ENCODE data around the gene ATAD1.
"Not testable (repeated sequence)": the region's sequence is repeated elsewhere in the genome, so short reads cannot be mapped to it uniquely, and the experiment has no call there.

ATAD1 gene, protein sequence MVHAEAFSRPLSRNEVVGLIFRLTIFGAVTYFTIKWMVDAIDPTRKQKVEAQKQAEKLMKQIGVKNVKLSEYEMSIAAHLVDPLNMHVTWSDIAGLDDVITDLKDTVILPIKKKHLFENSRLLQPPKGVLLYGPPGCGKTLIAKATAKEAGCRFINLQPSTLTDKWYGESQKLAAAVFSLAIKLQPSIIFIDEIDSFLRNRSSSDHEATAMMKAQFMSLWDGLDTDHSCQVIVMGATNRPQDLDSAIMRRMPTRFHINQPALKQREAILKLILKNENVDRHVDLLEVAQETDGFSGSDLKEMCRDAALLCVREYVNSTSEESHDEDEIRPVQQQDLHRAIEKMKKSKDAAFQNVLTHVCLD

DNA sequence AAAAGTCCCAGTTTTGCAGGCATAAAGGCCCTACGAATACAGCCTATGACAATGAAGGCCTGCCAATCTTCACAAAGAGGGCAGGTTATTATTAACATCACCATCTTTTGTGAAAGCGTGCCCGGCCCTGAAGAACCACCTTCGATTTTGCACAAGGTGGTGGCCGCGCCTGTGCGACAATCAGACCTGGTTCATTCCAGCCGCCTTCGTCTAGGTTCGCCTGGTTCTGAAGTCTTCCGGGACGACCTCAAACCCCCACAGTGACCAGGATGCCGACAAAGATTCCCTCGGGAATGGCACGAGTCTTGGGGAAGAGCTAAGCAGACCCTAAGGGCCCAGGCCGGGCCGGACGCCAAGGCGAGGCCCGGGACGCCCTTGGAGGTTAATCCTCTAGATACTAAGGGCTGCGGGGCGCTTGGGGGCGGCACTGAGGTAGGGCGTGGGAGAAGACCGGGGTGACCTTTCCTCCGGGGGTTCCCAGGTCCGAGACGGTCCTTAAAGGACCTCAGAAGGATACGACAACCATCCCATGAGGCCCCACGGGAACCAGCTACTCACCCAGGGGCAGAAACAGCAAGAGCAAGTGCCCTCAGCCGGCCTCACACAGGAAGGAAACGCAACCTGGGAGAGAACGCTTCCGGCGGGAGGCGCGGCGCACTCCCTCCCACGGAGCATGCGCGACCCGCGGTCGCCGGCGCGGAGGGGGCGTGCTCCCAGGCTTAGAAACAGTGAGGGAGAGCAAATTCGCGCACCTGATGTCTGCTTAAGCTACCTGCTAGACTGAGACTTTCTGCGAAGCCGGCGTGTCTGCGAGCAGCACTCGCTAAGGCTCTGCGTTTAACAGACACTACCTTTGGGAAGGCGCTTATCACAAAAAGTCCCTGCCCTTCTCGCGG lies at the start of gene ATAD1:
Gene ATAD1, minus strand, starts transcription at position 618 of the 896 bp plus-strand sequence. CDS start 3,627 bp downstream, outside the sequence.
- DNase-seq (ENCODE audit: low read depth, low spot score) = peak; percentile 76

DNA sequence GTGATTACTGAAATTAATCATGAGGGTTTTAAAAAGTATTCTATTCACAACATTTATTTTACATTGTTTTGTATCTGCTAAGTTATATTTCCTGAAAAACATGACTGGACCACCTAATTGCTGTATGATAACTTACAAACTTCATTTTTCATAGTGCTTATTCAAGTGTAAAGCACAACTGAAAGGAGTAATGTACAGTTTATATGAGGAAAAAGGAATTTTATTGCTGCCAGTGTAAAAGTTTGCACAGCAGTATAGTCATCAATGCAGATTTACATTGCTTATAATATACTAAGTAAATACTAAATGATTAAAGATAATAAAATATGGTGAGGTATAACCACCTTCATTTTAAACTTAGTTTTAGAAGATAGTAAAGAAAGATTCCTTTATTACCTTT lies 49.4 kb upstream of the ATAD1 start:
- DNase-seq (ENCODE audit: low read depth, low spot score) = no peak

DNA sequence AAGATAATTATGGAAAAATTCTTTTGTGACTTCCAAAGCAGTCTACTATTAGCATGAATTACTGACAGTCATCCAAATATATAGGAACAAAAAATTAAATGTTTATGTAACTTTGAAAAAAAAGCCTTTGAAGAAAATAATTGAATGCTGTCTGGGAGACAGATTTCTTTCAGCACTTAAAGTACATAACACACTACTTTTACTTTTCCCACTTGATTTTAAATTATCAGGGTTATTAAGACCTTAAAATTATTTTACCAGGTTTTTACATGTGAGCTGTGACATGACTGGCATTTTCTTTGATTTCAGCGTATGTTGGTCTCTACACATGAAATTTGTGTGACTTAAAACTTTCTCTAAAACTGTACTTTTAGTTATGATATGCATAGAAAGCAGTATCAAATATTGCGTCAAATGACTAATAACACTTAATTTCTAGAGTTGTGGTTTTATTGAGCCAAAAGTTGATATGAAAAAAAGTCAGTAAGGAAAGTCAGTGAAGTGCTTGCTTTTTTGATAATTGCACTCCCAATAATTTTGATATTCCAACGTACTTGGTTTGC lies 48.5 kb upstream of the ATAD1 start:
- no peak for DNase-seq (ENCODE audit: low read depth, low spot score)

DNA sequence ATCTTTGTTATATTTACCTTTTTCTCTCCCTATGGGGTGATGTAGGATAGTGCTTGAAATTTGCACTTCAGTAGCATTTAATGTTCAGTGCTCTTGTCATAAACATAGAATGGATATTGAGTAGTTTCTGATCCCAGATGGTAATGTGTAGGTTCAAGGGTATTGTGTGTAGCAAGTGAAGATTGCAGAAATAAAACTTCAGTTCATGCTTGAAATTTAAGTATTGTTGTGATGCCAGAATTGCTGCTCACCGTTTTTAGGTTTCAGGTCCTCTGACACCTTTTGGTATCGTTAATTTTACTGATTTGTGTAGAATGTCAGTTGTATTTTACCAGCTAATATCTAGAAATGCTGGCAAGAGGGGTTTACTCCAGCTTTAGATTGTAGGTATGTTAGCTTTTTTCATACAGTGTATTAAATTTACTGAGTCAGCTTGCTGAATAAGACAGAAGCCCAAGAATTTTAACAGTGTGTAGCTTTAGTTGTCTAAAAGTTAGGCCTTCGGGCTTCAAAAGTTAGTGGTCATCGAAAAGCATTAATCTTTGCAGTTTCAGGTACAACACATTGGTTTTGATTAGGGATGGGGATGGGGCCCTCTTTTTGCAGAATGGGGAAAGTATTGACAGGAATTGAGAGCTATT lies 47.3 kb upstream of the ATAD1 start:
- DNase-seq (ENCODE audit: low read depth, low spot score) = no peak

DNA sequence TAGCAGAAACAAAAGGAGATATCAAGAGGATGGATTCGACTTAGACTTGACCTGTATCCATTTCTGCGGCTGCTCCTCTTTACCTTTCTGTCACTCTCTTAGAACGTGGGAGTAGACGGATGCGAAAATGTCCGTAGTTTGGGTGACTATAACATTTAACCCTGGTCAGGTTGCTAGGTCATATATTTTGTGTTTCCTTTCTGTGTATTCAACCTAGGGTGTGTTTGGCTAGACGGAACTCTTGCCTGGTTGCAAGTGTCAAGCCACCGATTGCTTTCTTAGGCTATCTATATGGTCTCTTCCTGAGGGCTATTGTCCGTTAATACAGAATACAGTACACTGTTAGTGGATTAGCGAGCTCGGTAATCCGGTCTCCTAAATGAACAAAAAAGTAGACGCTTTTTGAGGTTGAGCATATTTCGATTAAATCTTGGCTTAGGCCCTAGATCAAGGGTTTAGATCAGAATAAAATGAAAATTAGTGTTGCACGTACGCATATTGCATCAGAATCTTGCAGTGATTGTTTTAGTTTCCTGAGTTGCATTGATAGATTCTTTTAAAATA lies 46.6 kb upstream of the ATAD1 start:
- no peak for DNase-seq (ENCODE audit: low read depth, low spot score)

DNA sequence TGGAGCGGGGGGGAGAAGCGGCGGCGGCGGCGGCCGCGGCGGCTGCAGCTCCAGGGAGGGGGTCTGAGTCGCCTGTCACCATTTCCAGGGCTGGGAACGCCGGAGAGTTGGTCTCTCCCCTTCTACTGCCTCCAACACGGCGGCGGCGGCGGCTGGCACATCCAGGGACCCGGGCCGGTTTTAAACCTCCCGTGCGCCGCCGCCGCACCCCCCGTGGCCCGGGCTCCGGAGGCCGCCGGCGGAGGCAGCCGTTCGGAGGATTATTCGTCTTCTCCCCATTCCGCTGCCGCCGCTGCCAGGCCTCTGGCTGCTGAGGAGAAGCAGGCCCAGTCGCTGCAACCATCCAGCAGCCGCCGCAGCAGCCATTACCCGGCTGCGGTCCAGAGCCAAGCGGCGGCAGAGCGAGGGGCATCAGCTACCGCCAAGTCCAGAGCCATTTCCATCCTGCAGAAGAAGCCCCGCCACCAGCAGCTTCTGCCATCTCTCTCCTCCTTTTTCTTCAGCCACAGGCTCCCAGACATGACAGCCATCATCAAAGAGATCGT lies 46.0 kb upstream of the ATAD1 start:
- not testable (repeated sequence) for DNase-seq (ENCODE audit: low read depth, low spot score)

DNA sequence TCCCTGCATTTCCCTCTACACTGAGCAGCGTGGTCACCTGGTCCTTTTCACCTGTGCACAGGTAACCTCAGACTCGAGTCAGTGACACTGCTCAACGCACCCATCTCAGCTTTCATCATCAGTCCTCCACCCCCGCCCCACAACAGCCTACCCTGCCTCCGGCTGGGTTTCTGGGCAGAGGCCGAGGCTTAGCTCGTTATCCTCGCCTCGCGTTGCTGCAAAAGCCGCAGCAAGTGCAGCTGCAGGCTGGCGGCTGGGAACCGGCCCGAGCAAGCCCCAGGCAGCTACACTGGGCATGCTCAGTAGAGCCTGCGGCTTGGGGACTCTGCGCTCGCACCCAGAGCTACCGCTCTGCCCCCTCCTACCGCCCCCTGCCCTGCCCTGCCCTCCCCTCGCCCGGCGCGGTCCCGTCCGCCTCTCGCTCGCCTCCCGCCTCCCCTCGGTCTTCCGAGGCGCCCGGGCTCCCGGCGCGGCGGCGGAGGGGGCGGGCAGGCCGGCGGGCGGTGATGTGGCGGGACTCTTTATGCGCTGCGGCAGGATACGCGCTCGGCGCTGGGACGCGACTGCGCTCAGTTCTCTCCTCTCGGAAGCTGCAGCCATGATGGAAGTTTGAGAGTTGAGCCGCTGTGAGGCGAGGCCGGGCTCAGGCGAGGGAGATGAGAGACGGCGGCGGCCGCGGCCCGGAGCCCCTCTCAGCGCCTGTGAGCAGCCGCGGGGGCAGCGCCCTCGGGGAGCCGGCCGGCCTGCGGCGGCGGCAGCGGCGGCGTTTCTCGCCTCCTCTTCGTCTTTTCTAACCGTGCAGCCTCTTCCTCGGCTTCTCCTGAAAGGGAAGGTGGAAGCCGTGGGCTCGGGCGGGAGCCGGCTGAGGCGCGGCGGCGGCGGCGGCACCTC lies 45.3 kb upstream of the ATAD1 start, which contains the start of the genes KLLN and PTEN:
Gene KLLN, minus strand, starts transcription at position 481 of the 891 bp plus-strand sequence. CDS start 1,046 bp downstream, outside the sequence.
Gene PTEN, plus strand, starts transcription at position 573 of the 891 bp plus-strand sequence. CDS start 845 bp downstream, outside the sequence.
- peak; percentile 63 for DNase-seq (ENCODE audit: low read depth, low spot score)

DNA sequence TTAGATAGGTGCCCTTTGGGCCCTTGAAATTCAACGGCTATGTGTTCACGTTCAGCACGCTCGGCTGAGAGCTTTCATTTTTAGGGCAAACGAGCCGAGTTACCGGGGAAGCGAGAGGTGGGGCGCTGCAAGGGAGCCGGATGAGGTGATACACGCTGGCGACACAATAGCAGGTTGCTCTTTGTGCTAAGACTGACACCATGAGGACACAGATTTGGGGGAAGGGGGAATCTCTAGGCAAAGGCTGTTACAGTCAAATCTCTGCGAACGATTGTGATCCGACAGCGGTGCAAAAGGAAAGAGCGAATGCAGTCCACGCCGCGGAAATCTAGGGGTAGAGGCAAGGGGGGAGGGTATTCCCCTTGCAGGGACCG lies 44.6 kb upstream of the ATAD1 start:
- DNase-seq (ENCODE audit: low read depth, low spot score) = no peak

DNA sequence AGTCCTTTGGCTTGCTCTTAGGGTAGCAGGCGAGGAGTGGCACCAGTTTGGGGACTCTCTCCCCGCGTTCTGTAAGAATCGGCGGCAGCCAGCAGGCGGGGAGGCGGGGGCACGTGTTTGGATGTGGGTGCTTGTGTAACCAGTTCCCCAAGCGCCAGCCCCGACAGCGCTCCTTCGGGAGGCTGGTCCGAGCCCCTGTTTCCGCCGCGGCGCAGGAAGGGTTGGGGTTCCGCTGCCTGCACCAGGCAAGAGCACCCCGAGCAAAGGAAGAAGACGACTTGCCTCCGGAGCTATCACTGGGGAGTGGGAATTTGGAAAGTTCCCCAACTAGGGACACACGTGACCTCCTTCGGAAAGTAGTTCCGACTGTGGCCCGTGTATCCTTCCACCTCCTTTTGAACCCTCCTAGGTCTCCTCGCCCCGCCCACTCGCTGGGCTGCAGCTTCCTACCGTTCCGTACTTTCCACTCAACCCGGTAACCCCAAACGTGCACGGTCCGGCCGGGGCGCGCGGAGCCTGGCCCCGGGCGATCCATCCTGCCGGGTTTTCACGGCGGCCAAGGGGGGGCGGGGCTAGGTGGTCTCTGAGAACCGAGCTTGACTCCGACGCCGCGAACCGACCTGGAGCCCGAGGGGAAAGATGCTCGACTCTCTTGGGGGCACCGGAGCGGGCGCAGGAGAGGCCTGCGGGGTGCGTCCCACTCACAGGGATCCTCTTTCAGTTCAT lies 44.1 kb upstream of the ATAD1 start:
- DNase-seq (ENCODE audit: low read depth, low spot score) = peak; percentile 85

DNA sequence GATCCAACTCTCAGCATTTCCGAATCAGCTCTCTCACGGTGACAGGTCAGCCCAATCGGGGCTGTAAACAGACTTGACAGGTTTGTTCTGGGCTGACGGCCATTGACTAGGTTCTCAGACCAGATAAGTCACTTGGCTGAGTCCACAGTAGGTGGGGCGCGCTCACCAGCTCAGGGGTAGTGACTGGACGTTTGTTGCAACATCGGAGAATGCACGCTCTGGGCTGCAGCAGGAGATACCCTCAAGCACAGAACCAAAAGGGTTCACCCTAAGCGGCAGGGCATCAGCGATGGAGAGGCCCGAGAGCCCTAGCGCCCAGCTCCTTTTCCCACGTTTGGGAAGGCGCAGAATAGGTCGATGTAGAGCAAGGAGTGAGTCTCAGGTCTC lies 43.5 kb upstream of the ATAD1 start:
- no peak for DNase-seq (ENCODE audit: low read depth, low spot score)

DNA sequence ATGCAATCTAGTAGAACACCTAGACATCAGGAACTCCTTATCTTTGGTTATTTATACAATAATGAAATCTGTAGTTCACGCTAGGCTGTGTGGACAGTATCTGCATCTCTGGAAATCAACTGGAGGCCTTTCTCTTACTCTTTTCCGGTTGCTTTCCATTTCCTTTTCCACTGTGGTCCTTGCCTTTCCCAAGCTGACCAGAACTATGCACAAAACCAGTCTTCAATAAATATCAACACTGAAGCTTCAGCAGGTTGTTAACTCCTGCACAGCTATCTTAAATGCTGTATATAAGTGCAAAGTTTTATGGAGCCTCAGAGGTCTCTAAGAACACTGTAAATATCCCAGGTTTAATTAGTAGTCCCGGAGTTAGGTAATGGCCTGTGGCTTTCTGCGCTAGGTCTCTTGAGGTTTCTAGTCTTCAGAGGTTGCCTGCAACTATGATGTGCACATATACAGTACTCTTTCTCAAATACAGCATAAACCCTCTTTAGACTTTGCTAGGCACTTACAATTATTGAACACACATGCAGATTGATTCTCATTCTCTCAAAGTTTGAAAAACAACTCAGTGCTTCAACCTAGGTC lies 42.9 kb upstream of the ATAD1 start:
- no peak for DNase-seq (ENCODE audit: low read depth, low spot score)

DNA sequence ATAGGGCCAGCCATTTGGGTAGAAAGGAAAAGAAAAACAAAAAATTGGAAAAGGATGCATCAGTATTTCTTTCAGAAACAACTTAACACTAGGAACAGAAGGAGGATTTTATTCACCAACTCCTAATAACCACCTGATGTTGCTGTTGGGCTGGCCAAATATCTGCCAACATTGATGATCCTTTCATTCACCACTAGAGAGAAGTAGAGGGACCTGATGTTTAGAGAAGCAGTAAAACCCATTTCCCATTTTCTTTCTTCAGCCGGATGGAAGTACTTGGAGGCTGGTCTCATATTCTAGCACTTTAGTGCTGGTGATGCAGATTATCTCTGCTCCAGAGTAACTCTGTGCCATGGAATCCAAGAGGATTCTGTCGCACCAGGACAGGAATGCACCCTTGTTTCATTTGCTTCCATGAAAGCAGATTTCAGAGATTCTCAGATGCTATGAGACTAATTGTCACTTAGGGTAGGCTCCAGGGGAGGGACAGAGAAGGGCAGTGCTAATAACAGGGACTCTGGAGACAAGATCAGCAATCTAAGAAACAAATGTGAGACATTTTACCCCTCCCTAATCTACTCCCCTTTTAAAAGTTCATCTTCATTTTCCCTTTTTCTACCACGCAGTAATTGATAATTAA lies 42.2 kb upstream of the ATAD1 start:
- DNase-seq (ENCODE audit: low read depth, low spot score) = no peak

DNA sequence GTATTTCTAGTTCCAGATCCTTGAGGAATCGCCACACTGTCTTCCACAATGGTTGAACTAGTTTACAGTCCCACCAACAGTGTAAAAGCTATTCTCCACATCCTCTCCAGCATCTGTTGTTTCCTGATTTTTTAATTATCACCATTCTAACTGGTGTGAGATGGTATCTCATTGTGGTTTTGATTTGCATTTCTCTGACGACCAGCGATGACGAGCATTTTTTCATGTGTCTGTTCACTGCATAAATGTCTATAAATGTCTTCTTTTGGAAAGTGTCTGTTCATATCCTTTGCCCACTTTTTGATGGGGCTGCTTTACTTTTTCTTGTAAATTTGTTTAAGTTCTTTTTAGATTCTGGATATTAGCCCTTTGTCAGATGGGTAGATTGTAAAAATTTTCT lies 37.6 kb upstream of the ATAD1 start:
- not testable (repeated sequence) for DNase-seq (ENCODE audit: low read depth, low spot score)

DNA sequence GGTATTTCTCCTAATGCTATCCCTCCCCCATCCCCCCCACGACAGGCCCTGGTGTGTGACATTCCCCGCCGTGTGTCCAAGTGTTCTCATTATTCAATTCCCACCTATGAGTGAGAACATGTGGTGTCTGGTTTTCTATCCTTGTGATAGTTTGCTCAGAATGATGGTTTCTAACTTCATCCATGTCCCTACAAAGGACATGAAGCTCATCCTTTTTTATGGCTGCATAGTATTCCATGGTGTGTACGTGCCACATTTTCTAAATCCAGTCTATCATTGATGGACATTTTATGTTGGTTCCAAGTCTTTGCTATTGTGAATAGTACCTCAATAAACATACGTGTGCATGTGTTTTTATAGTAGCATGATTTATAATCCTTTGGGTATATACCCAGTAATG lies 37.2 kb upstream of the ATAD1 start:
- DNase-seq (ENCODE audit: low read depth, low spot score) = not testable (repeated sequence)

DNA sequence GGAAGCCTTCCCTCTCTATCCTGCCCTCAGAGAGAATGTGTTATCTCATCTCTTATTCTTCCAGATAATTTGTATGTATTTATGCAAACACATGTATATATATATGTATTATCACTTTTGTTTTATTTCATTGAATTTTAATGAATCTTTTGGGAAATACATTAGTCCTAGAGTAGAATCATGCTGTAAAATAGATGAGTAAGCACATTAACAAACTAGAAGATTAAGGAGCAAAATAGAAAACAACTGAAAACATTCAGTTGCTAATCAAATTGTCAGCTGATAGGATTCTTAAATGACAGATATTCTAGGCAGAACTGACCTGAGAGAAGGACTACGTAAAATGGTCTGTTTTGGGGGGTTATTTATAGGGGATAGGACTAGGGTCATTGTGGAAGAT lies 34.1 kb upstream of the ATAD1 start:
- DNase-seq (ENCODE audit: low read depth, low spot score) = no peak

DNA sequence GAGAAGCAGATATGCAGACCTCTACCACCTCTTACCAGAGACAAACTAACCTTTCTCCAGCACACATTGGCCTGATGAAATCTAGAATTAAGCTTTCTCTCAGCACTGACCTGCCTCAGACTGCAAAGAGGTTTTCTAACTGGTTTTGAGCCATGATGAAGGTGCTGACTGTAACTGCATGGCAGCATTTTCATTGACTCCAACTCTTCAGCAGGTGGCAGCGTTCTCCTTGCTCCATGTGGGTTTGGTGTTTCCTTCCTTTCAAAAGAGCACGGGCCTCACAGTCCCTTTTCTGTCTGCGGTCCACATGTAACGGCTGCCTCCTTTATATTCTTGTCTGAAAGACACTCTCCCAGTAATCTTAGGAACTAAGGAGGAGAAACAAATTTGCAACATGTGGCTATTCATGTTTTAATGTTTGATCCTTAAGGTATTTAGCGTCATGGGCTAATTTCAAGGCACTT lies 32.7 kb upstream of the ATAD1 start:
- DNase-seq (ENCODE audit: low read depth, low spot score) = peak; percentile 23

DNA sequence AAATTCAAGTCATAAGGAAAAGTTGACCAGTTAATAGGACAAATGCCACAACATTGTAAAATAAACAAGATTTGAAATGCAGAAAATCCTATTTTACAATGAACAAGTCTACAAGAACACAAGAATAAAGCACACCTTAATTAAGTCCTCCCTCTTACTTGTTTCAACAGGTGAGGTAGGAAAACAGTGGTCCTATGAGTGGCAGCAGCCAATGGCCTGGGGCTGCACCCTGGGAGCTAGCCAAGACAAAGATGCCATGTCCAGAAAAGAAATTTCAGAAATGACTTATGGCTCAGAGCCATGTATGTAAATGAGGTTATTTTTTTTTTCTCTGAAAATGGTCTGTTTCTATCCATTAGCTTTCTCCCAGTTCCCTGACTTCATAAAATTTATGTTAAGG lies 31.0 kb upstream of the ATAD1 start:
- no peak for DNase-seq (ENCODE audit: low read depth, low spot score)

DNA sequence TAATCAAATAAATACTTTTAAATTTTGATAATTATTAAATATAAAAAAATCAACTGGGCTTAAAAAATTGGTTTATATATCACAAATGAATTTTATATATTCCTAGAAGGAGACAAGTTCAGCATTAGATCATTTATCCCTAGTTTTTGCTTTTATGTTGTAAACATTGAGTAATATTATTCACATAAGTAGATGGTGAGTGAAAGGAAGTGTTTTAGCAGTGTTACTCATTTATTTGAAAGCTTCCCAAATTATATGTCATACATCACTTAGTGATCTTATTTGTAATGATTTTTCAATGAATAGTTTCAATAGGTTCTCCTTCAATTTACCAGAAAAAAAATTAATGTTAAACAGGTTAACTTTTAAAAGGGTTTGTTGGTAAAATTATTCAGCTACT lies 29.5 kb upstream of the ATAD1 start:
- DNase-seq (ENCODE audit: low read depth, low spot score) = no peak

Data from activated CD4-positive, CD25-positive, alpha-beta regulatory T cell treated with anti-CD3 and anti-CD28 coated beads, Interleukin-2, amount 50 U/mL, for 16 hours (primary cell).